ENCODE data around the gene FKBP5. TPM values are rescaled to one million over a fixed set of nuclear protein-coding genes. Genes with fewer than 3 reads are reported as not detected.

Gene FKBP5
- total RNA-seq, 4 donors from 2014 or later = 453 to 676 (median 478) TPM

DNA sequence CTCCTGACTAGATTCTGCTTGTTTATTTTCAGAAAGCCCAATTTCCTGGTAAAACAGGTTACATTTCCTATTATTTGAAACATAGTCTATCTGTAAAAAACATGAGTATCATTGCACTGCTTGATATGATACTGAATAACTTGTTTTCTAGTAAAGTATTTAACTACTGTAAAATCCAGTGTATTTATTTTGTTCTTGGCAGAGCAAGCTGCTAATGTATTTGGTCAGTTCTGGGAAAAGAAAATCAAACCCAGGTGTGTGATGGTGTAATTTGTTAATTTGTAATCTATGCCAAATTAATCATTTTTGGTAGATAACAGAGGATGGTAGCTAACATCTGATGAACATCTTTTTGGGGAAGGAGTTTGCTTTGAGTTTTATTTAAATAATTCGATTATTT is 50.8 kb downstream of the FKBP5 start:
- no peak for ATAC-seq
- TF ChIP-seq POLR2AphosphoS5 (IDR thresholded peaks at IDR 0.05) = no peak
- Histone ChIP-seq H3K4me3 (no peak overlapping the region), H3K27me3 (no peaks in the 10 kb centered on the region), H3K36me3 (peaks cover 53 to 100% of the 10 kb centered on the region in 2 donors), H3K4me1 (peaks cover 10 to 74% (median 18%) of the 10 kb centered on the region in 3 donors), H3K27ac (no peak overlapping the region), H3K9me3 (no peaks in the 10 kb centered on the region)
- 100% methylated on average over 1 of the region's 1 CpG for WGBS, 2 donors (ENCODE audit: low coverage in 1 of 2)

DNA sequence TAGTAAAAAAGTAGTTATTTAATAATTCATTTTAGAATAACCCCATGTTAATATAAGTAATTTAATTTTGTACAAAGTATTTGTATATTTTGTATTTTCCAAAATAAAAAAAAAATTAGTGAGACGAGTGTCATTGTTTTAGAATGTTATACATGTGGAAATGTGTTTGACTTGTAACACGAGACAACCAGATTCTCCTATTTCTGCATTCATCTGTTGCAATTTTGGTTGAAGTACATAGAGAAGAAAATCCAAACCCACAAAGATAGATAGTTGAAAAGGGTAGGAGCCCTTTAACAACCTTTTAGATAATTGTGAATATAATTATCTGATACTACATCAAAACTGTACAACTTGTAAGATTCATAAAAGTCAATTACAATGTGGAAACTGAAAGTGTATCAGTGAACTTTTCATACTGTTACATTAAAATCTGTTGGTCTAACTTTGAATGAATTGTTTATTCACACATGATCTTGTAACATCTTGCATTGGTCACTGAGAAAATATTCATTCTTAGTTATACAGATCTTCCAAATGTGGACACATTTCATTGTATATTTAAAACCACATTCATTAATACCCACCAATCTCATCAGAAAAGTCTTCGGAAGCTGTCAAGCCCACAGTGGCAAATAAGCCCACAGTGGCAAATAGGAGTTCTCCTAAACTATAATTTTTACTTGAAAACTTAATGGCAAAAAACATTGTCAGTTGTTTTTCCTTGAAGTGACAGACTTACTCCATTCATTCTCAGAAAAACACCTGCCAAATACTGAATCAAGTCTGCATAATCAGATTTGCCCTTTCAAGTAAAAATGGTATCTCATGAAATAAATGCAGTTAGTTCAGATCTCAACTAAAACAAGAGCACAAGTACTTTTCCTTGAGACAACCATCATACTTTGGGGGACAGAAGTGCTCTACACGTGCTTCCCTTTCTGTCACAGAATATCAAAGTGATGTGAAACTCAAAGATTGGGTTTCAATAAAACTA is 52.8 kb downstream of the FKBP5 start:
- no peak for TF ChIP-seq POLR2A (IDR thresholded peaks at IDR 0.05)
- TF ChIP-seq EP300 (IDR thresholded peaks at IDR 0.05) = no peak
- TF ChIP-seq POLR2AphosphoS5 (IDR thresholded peaks at IDR 0.05) = no peak
- Histone ChIP-seq H3K4me3 (no peak overlapping the region), H3K4me1 (peaks cover 3 to 54% (median 14%) of the 10 kb centered on the region in 3 donors), H3K27ac (no peak overlapping the region), H3K36me3 (peaks cover 48 to 100% of the 10 kb centered on the region in 2 donors), H3K9me3 (no peaks in the 10 kb centered on the region), H3K27me3 (no peaks in the 10 kb centered on the region)
- no peak for ATAC-seq
- WGBS, 2 donors (ENCODE audit: low coverage in 1 of 2) = 73 to 85% methylated on average over 4 of the region's 4 CpGs

DNA sequence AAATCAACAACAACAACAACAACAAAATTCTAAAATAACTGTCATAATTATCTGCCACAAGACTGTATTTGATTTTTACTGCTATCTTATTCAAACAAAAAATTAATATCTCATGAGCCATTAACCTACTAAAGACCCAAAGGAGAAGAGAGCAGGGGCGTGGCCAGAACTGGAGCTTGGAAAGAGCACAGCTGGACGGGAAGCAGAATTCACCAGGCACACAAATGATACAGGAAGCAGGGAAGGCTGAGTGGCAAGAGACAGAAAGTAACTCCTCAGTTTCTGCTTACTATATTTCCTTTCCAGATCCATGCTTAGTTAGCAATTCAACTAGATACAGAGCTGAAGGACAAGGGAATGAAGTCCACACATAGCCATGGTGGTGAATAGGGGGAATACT is 54.4 kb downstream of the FKBP5 start:
- 10 to 32% methylated on average over 1 to 2 of the region's 2 CpGs for WGBS, 2 donors (ENCODE audit: low coverage in 1 of 2)
- ATAC-seq = no peak
- no peaks in the 10 kb centered on the region for H3K9me3 ChIP-seq
- peaks cover 0 to 47% (median 4%) of the 10 kb centered on the region in 3 donors for H3K4me1 ChIP-seq
- peak overlapping the region in 2 of 4 donors; percentile 15 to 25 for H3K27ac ChIP-seq
- H3K36me3 ChIP-seq = peaks cover 35 to 100% of the 10 kb centered on the region in 2 donors
- H3K27me3 ChIP-seq = no peaks in the 10 kb centered on the region
- no peak overlapping the region for H3K4me3 ChIP-seq
- no peak for TF ChIP-seq POLR2A (IDR thresholded peaks at IDR 0.05)
- no peak for TF ChIP-seq EP300 (IDR thresholded peaks at IDR 0.05)
- TF ChIP-seq POLR2AphosphoS5 (IDR thresholded peaks at IDR 0.05) = peak; percentile 9
- TF ChIP-seq, protein P1, sequence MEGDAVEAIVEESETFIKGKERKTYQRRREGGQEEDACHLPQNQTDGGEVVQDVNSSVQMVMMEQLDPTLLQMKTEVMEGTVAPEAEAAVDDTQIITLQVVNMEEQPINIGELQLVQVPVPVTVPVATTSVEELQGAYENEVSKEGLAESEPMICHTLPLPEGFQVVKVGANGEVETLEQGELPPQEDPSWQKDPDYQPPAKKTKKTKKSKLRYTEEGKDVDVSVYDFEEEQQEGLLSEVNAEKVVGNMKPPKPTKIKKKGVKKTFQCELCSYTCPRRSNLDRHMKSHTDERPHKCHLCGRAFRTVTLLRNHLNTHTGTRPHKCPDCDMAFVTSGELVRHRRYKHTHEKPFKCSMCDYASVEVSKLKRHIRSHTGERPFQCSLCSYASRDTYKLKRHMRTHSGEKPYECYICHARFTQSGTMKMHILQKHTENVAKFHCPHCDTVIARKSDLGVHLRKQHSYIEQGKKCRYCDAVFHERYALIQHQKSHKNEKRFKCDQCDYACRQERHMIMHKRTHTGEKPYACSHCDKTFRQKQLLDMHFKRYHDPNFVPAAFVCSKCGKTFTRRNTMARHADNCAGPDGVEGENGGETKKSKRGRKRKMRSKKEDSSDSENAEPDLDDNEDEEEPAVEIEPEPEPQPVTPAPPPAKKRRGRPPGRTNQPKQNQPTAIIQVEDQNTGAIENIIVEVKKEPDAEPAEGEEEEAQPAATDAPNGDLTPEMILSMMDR (IDR thresholded peaks at IDR 0.05) = no peak

DNA sequence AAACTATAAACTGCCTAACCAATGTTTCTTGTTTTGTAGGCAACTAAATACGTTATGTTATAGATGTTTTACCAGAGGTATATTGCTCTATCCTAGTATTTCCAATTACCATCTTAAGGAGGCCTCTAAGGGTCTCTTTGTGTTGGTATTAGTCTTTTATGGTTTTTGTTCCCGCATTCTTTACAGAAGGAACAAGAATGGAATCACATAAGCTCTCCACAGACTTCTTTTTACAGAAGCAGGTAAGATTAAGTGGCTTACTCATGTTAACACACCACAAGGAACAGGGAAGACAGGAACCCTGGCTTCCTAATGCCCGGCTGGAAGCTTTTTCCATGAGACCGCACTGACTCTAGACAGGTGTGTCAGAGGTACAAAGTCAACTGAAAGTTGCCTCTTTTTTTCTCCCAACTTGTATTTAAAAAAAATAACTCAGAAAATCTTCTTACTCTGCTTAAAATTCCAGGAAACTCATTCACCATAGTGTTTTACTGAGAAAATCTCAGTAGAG is 55.1 kb downstream of the FKBP5 start:
- WGBS, 2 donors (ENCODE audit: low coverage in 1 of 2) = 82 to 93% methylated on average over 3 to 4 of the region's 4 CpGs
- Histone ChIP-seq H3K4me1 (peaks cover 0 to 41% (median 0%) of the 10 kb centered on the region in 3 donors), H3K4me3 (no peak overlapping the region), H3K27me3 (no peaks in the 10 kb centered on the region), H3K36me3 (peaks cover 32 to 100% of the 10 kb centered on the region in 2 donors), H3K9me3 (no peaks in the 10 kb centered on the region), H3K27ac (peak overlapping the region in 3 of 4 donors; percentile 10 to 25 (median 15))
- no peak for ATAC-seq
- TF ChIP-seq, protein P1 (IDR thresholded peaks at IDR 0.05) = no peak
- TF ChIP-seq POLR2A (IDR thresholded peaks at IDR 0.05) (no peak), EP300 (IDR thresholded peaks at IDR 0.05) (no peak), POLR2AphosphoS5 (IDR thresholded peaks at IDR 0.05) (no peak)

DNA sequence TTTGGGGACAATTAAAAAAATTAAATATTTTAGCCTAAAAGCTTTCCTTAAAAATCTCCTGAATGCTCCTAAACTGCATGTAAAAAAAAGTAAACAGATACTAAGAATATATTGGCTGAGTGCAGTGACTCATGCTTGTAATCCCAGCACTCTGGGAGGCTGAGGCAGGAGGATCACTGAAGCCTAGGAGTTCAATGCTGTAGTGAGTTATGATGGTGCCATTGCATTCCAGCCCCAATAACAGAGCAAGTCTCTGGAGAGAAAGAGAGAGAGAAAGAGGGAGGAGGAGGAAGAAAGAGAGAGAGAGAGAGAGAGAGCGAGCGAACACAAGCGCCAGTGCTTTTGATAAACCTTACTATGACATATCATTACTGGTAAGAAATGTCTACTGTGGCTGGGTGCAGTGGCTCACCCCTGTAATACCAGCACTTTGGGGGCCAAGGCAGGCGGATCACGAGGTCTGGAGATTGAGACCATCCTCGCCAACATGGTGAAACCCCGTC is 58.8 kb downstream of the FKBP5 start:
- WGBS, 2 donors (ENCODE audit: low coverage in 1 of 2) = 84 to 92% methylated on average over 2 to 7 of the region's 7 CpGs
- Histone ChIP-seq H3K36me3 (peaks cover 12 to 99% of the 10 kb centered on the region in 2 donors), H3K27ac (no peak overlapping the region), H3K27me3 (no peaks in the 10 kb centered on the region), H3K9me3 (no peaks in the 10 kb centered on the region), H3K4me3 (no peak overlapping the region), H3K4me1 (peaks cover 0 to 34% (median 3%) of the 10 kb centered on the region in 3 donors)
- no peak for TF ChIP-seq EP300 (IDR thresholded peaks at IDR 0.05)
- TF ChIP-seq POLR2A (IDR thresholded peaks at IDR 0.05) = no peak
- no peak for TF ChIP-seq POLR2AphosphoS5 (IDR thresholded peaks at IDR 0.05)
- TF ChIP-seq, protein P1 (IDR thresholded peaks at IDR 0.05) = no peak
- ATAC-seq = no peak

Measured in gastroesophageal sphincter (tissue), 4 donors.